ENCODE measurements around the gene CDK4. TPM values are rescaled to one million over a fixed set of nuclear protein-coding genes. Genes with fewer than 3 reads are reported as not detected.

CDK4 gene
- total and polyA plus RNA-seq, 5 donors from 2014 or later: 17.5 to 90.3 (median 63.5) TPM

- Mint-ChIP-seq H3K4me3 (peak within 1 kb of the TSS; percentile 94 to 98 (median 96)), H3K27ac (peak within 1 kb of the TSS; percentile 95 to 99 (median 98)), H3K36me3 (peaks cover 13% of the 10 kb centered on the region), H3K9me3 (no peaks in the 10 kb centered on the region), H3K27me3 (peaks cover 4% of the 10 kb centered on the region), H3K4me1 (peaks cover 22 to 71% (median 47%) of the 10 kb centered on the region in 4 donors)
- H3K4me1 ChIP-seq (ENCODE audit: control insufficient read depth, insufficient read depth, low read length, poor library complexity, severe bottlenecking): peaks cover 49% of the 10 kb centered on the region
- no peaks in the 10 kb centered on the region for H3K9me3 ChIP-seq (ENCODE audit: control insufficient read depth in 2 of 2, low read length in 2 of 2)
- no peaks in the 10 kb centered on the region for H3K27me3 ChIP-seq (ENCODE audit: control insufficient read depth, insufficient read depth, low read length)
- DNase-seq (peak; percentile 80 to 93 (median 87)), ATAC-seq (ENCODE audit: low read depth in 2 of 2) (peak; percentile 23 to 30)
- H3K4me3 ChIP-seq (ENCODE audit: low read depth, low read length): peak within 1 kb of the TSS; percentile 74
- peaks cover 24% of the 10 kb centered on the region for H3K36me3 ChIP-seq (ENCODE audit: control insufficient read depth, insufficient read depth, low read length)
- peak within 1 kb of the TSS; percentile 92 for H3K27ac ChIP-seq (ENCODE audit: insufficient read depth, low read length, poor library complexity, severe bottlenecking)
Observed at GRCh38 chr12:57754411-57755193, 2.5 kb upstream of the CDK4 start, which contains the start of gene MARCHF9. MARCHF9 (plus strand) TSS chr12:57755103; CDS start chr12:57755529, 426 bp downstream.

DNA sequence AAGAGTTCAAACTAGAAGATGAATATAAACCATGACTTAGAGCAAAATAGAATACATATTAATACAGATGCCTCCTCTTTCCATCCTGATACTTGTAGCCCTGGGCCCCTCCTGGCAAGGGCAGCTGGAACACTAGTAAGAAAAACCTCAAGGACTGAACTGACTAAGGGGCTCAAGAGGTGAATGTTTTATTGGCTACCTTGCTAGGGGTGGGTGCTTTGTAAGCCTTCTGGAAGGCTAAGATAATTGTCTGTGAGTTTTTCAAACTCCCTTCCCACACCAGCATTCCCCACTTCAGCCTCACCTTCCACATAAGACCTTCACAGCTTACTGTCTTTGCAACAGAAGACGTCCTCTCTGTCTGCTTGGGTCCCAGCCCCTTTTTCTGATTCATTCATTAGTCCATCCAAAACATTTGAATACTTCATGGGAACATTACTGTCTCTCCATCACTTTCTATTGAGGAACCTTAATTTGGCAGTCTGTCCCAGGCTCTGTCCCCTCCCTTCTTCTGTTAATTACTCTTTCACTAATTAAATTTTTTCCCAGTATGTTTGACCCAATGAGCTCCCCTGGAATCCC lies 1.7 kb upstream of the CDK4 start:
- peak overlapping the region; percentile 74 for H3K4me3 ChIP-seq (ENCODE audit: low read depth, low read length)
- no peak for ATAC-seq (ENCODE audit: low read depth in 2 of 2)
- DNase-seq: no peak

GRCh38 chr12:57752668-57753000 lies 524 bp upstream of the CDK4 start:
- H3K4me1 ChIP-seq (ENCODE audit: control insufficient read depth, insufficient read depth, low read length, poor library complexity, severe bottlenecking): peaks cover 49% of the 10 kb centered on the region
- Mint-ChIP-seq H3K4me3 (peak overlapping the region; percentile 90 to 98 (median 93)), H3K4me1 (peaks cover 22 to 63% (median 41%) of the 10 kb centered on the region in 4 donors), H3K27me3 (peaks cover 4% of the 10 kb centered on the region), H3K36me3 (peaks cover 10% of the 10 kb centered on the region), H3K27ac (peak overlapping the region; percentile 62 to 99 (median 98)), H3K9me3 (no peaks in the 10 kb centered on the region)
- no peak for DNase-seq
- no peak for ATAC-seq (ENCODE audit: low read depth in 2 of 2)
- H3K9me3 ChIP-seq (ENCODE audit: control insufficient read depth in 2 of 2, low read length in 2 of 2): no peaks in the 10 kb centered on the region
- H3K27me3 ChIP-seq (ENCODE audit: control insufficient read depth, insufficient read depth, low read length): no peaks in the 10 kb centered on the region
- H3K4me3 ChIP-seq (ENCODE audit: low read depth, low read length): peak overlapping the region; percentile 69
- H3K27ac ChIP-seq (ENCODE audit: insufficient read depth, low read length, poor library complexity, severe bottlenecking): peak overlapping the region; percentile 92
- H3K36me3 ChIP-seq (ENCODE audit: control insufficient read depth, insufficient read depth, low read length): peaks cover 20% of the 10 kb centered on the region

More for the DNA sequence above, 1.7 kb upstream of the CDK4 start:
- Histone ChIP-seq H3K27me3 (ENCODE audit: control insufficient read depth, insufficient read depth, low read length) (no peaks in the 10 kb centered on the region), H3K27ac (ENCODE audit: insufficient read depth, low read length, poor library complexity, severe bottlenecking) (peak overlapping the region; percentile 92), H3K9me3 (ENCODE audit: control insufficient read depth in 2 of 2, low read length in 2 of 2) (no peaks in the 10 kb centered on the region), H3K36me3 (ENCODE audit: control insufficient read depth, insufficient read depth, low read length) (peaks cover 25% of the 10 kb centered on the region), H3K4me1 (ENCODE audit: control insufficient read depth, insufficient read depth, low read length, poor library complexity, severe bottlenecking) (peaks cover 49% of the 10 kb centered on the region)
- Mint-ChIP-seq H3K27me3 (peaks cover 4% of the 10 kb centered on the region), H3K4me3 (peak overlapping the region; percentile 90 to 98 (median 96)), H3K27ac (peak overlapping the region; percentile 95 to 99 (median 98)), H3K36me3 (peaks cover 8% of the 10 kb centered on the region), H3K4me1 (peaks cover 22 to 68% (median 41%) of the 10 kb centered on the region in 4 donors), H3K9me3 (no peaks in the 10 kb centered on the region)

DNA sequence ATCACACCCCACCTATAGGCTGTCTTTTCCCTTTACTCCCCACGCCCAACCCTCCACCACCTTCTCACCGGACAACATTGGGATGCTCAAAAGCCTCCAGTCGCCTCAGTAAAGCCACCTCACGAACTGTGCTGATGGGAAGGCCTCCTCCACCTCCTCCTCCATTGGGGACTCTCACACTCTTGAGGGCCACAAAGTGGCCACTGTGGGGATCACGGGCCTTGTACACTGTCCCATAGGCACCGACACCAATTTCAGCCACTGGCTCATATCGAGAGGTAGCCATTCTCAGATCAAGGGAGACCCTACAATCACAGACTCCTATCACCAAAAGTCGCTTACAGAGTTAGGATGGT lies 700 bp downstream of the CDK4 start:
- H3K27me3 Mint-ChIP-seq: peaks cover 4% of the 10 kb centered on the region
- H3K4me3 ChIP-seq (ENCODE audit: low read depth, low read length): peak overlapping the region; percentile 63

DNA sequence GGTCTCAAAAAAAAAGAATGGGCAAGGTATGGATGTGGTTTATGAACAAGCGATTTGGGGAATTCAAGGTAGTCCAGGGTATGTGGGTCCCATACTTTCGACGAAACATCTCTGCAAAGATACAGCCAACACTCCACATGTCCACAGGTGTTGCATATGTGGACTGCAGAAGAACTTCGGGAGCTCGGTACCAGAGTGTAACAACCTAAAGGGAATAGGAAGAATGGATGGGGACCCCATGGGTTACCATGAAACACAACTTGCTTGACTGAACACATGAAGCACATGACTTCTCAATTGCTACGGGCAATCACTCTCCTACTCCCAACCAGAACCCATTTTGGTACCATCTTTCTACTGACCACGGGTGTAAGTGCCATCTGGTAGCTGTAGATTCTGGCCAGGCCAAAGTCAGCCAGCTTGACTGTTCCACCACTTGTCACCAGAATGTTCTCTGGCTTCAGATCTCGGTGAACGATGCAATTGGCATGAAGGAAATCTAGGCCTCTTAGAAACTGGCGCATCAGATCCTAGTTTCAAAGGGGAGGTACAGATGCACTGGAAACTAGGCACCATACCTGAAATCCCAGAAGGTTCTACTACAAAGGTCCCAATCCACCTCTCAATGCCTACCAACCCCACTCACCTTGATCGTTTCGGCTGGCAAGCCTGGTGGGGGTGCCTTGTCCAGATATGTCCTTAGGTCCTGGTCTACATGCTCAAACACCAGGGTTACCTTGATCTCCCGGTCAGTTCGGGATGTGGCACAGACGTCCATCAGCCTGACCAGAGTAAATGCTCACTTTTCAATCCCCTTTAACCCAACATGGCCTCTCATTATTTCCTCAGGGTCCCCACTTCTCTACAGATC lies 1.3 kb downstream of the CDK4 start:
- H3K36me3 Mint-ChIP-seq: peaks cover 10% of the 10 kb centered on the region
- DNase-seq (no peak), ATAC-seq (ENCODE audit: low read depth in 2 of 2) (no peak)
- H3K4me3 Mint-ChIP-seq: peak overlapping the region; percentile 49 to 98 (median 93)
- no peaks in the 10 kb centered on the region for H3K9me3 Mint-ChIP-seq
- Histone ChIP-seq H3K36me3 (ENCODE audit: control insufficient read depth, insufficient read depth, low read length) (peaks cover 25% of the 10 kb centered on the region), H3K4me3 (ENCODE audit: low read depth, low read length) (peak overlapping the region; percentile 63), H3K4me1 (ENCODE audit: control insufficient read depth, insufficient read depth, low read length, poor library complexity, severe bottlenecking) (peaks cover 35% of the 10 kb centered on the region), H3K9me3 (ENCODE audit: control insufficient read depth in 2 of 2, low read length in 2 of 2) (no peaks in the 10 kb centered on the region), H3K27me3 (ENCODE audit: control insufficient read depth, insufficient read depth, low read length) (no peaks in the 10 kb centered on the region), H3K27ac (ENCODE audit: insufficient read depth, low read length, poor library complexity, severe bottlenecking) (peak overlapping the region; percentile 92)
- no peaks in the 10 kb centered on the region for H3K27me3 Mint-ChIP-seq
- peak overlapping the region; percentile 64 to 99 (median 98) for H3K27ac Mint-ChIP-seq
- peaks cover 12 to 60% (median 36%) of the 10 kb centered on the region in 4 donors for H3K4me1 Mint-ChIP-seq

More for the DNA sequence above, 700 bp downstream of the CDK4 start:
- Mint-ChIP-seq H3K4me3 (peak overlapping the region; percentile 90 to 98 (median 93)), H3K9me3 (no peaks in the 10 kb centered on the region), H3K4me1 (peaks cover 16 to 59% (median 37%) of the 10 kb centered on the region in 4 donors), H3K27ac (peak overlapping the region; percentile 64 to 99 (median 98)), H3K36me3 (peaks cover 10% of the 10 kb centered on the region)
- peaks cover 41% of the 10 kb centered on the region for H3K4me1 ChIP-seq (ENCODE audit: control insufficient read depth, insufficient read depth, low read length, poor library complexity, severe bottlenecking)
- no peaks in the 10 kb centered on the region for H3K27me3 ChIP-seq (ENCODE audit: control insufficient read depth, insufficient read depth, low read length)
- peaks cover 25% of the 10 kb centered on the region for H3K36me3 ChIP-seq (ENCODE audit: control insufficient read depth, insufficient read depth, low read length)
- ATAC-seq (ENCODE audit: low read depth in 2 of 2): no peak
- H3K27ac ChIP-seq (ENCODE audit: insufficient read depth, low read length, poor library complexity, severe bottlenecking): peak overlapping the region; percentile 92
- no peaks in the 10 kb centered on the region for H3K9me3 ChIP-seq (ENCODE audit: control insufficient read depth in 2 of 2, low read length in 2 of 2)
- DNase-seq: no peak

- H3K27me3 ChIP-seq (ENCODE audit: control insufficient read depth, insufficient read depth, low read length): no peaks in the 10 kb centered on the region
- peaks cover 43% of the 10 kb centered on the region for H3K4me1 ChIP-seq (ENCODE audit: control insufficient read depth, insufficient read depth, low read length, poor library complexity, severe bottlenecking)
- no peak overlapping the region for H3K27ac ChIP-seq (ENCODE audit: insufficient read depth, low read length, poor library complexity, severe bottlenecking)
- no peak for ATAC-seq (ENCODE audit: low read depth in 2 of 2)
- peaks cover 14% of the 10 kb centered on the region for H3K36me3 Mint-ChIP-seq
- peak overlapping the region in 1 of 4 donors; percentile 18 for H3K4me3 Mint-ChIP-seq
- H3K9me3 ChIP-seq (ENCODE audit: control insufficient read depth in 2 of 2, low read length in 2 of 2): no peaks in the 10 kb centered on the region
- peak overlapping the region in 1 of 3 donors; percentile 13 for H3K27ac Mint-ChIP-seq
- no peaks in the 10 kb centered on the region for H3K27me3 Mint-ChIP-seq
- H3K4me3 ChIP-seq (ENCODE audit: low read depth, low read length): no peak overlapping the region
- peaks cover 25% of the 10 kb centered on the region for H3K36me3 ChIP-seq (ENCODE audit: control insufficient read depth, insufficient read depth, low read length)
- H3K9me3 Mint-ChIP-seq: no peaks in the 10 kb centered on the region
- DNase-seq: no peak
- peaks cover 12 to 71% (median 40%) of the 10 kb centered on the region in 4 donors for H3K4me1 Mint-ChIP-seq
Observed at GRCh38 chr12:57749061-57749460, 3.0 kb downstream of the CDK4 start.

- H3K4me3 Mint-ChIP-seq: peak overlapping the region; percentile 86 to 93 (median 92)
- Histone ChIP-seq H3K4me1 (ENCODE audit: control insufficient read depth, insufficient read depth, low read length, poor library complexity, severe bottlenecking) (peaks cover 43% of the 10 kb centered on the region), H3K4me3 (ENCODE audit: low read depth, low read length) (no peak overlapping the region), H3K36me3 (ENCODE audit: control insufficient read depth, insufficient read depth, low read length) (peaks cover 25% of the 10 kb centered on the region), H3K9me3 (ENCODE audit: control insufficient read depth in 2 of 2, low read length in 2 of 2) (no peaks in the 10 kb centered on the region), H3K27ac (ENCODE audit: insufficient read depth, low read length, poor library complexity, severe bottlenecking) (no peak overlapping the region), H3K27me3 (ENCODE audit: control insufficient read depth, insufficient read depth, low read length) (no peaks in the 10 kb centered on the region)
- H3K9me3 Mint-ChIP-seq: peaks cover 0 to 1% (median 0%) of the 10 kb centered on the region in 7 donors
- H3K27ac Mint-ChIP-seq: peak overlapping the region; percentile 89 to 97 (median 97)
- H3K27me3 Mint-ChIP-seq: no peaks in the 10 kb centered on the region
- peaks cover 14% of the 10 kb centered on the region for H3K36me3 Mint-ChIP-seq
- peaks cover 0 to 61% (median 28%) of the 10 kb centered on the region in 4 donors for H3K4me1 Mint-ChIP-seq
- DNase-seq: no peak
- ATAC-seq (ENCODE audit: low read depth in 2 of 2): no peak
Observed at GRCh38 chr12:57746025-57746424, 6.1 kb downstream of the CDK4 start.

Data from CD4-positive, CD25-positive, alpha-beta regulatory T cell (primary cell).